Measurements from ENCODE around the gene SAFB2.

SAFB2 gene

DNA sequence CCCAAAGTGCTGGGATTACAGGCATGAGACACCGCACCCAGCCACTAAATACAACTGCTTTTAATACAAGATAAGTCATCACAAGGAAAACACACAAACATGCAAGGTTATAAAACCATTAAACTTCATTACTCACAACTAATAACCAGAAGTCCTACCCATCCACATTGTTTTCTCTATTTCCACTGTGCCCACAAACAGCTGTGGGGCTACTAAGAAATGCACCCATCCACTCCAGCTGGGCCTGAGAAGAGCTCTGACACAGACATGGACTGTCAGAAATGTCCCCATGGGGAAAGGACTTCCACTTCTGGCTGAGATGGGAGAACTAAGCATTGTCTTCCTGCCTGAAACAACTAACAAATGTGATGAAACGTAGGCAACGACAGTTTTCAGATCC is 17.2 kb downstream of the SAFB2 start:
- no peak for DNase-seq

DNA sequence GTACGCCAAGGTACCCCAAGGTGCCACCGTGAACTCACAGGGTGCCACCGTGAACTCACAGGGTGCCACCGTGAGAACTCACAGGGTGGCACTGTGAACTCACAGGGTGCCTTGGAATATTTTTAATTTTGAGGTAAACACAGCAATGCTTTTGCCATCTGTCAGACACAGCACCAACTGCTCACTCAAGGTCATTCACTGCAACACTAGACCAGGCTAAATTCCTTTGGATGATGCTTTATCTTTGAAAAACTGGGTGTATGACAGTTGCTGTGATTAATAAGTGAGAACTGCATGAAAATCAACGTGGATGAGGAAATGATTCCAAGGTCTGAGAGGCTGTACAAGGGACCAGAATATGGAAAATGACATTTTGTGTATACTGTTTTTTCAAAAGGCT is 18.9 kb downstream of the SAFB2 start:
- no peak for DNase-seq

DNA sequence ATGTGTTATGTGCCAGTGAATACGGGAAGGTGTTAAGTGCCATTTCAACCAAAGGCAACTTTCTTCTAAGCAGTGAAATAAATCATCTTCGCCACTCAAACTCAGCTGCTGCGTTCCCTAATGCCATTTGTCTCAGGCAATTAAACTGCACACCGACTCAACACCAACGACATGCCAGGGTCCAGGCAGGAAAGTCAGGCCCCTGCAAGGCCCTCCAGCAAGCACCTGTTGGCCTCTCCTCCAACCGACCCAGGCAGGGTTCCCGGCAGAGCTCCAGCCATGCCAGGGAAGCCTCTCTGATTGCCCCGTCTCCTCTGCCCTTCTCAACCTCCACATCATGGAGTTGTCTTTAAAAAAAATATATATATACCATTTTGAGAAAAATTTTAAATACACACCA is 21.8 kb downstream of the SAFB2 start:
- DNase-seq: no peak

DNA sequence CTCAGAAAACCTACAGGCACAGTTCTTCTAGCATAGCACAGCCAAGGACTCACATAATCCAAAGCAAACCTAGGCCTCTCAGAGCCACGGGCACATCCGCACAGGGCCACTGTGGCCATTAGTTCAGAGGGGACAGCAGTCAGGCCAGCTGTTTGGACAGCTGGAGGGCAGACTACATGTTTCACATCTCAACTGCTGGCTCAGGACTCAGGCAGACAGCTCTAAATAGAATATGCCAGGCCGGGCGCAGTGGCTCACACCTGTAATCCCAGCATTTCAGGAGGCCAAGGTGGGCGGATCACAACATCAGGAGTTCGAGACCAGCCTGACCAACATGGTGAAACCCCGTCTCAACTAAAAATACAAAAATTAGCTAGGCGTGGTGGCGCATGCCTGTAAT is 26.8 kb downstream of the SAFB2 start:
- no peak for DNase-seq

DNA sequence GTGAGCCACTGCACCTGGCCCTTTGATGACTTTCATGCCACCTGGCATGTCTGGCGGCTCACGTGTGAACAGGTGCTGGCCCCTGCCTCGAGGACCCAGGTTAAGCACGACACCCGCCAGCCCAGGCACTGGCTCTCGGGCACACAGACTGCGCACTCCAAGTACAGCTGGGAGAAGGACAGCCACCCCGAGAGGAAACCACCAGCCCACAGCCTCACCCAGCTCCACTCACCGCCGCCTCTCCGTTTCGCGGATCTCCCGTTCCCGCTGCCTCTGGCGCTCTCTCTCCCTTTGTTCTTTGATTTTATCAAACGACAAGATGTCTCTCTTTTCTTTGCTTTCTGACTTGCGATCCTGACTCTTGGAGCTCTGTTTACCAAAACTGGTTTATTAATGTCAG is 27.4 kb downstream of the SAFB2 start:
- DNase-seq: no peak

DNA sequence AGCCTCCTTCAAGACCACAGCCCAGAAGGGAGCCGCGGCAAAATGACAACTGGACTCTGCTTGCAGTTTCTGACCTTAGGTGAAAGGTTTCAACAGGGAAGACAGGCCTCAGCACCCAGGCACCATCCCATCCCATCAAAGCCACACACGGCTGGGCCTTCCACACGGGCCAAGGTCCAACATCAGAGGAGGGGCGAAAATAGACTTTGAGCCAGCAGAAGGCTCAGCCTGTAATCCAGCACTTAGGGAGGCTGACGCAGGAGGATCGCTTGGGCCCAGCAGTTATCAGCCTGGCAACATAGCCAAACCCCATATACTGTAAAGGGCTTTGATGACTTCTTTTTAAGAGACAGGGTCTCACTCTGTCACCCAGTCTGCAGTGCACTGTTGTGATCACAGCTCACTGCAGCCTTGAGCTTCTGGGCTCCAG is 28.0 kb downstream of the SAFB2 start:
- no peak for DNase-seq

DNA sequence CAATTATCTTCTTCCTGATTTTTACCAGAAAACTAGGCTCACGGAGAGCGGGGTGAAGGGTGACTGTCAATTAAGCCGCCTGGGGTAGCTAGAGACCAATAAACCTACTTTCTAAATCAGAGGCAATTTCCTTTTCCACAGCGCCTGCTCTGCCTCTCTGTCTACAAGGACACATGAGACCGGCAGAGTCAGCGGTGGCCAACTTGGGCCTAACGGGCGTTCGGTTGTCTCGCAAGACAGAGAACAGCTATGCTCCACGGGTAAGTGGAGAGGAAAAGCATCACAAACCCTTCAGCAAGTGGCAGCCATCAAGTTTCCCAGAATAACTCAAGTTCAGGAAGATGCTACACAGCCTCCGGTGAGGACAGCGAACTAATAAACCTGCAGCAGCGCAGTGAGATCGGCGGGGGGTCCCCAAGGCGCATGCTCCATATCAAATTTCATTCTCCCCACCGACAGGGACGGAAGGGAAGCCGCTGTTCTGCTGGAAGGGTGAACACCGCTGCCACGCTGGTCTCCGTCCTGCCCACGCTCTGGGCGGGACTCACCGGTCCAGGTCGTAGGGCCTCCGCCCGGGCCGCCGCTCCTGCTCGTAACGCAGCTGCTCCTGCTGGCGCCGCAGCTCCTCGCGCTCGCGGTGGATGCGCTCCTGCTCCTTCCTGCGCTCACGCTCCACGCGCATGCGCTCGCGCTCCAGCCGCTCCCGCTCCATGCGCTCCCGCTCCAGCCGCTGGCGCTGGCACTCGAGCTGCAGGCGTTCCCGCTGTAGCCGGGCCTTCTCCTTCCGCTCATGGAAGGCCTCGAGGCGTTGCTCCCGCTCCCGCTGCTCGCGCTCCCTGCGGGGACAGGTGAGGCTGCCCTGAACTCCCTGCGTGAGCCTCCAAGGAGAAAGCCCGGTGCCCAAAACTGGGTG is 29.0 kb downstream of the SAFB2 start:
- DNase-seq: no peak

DNA sequence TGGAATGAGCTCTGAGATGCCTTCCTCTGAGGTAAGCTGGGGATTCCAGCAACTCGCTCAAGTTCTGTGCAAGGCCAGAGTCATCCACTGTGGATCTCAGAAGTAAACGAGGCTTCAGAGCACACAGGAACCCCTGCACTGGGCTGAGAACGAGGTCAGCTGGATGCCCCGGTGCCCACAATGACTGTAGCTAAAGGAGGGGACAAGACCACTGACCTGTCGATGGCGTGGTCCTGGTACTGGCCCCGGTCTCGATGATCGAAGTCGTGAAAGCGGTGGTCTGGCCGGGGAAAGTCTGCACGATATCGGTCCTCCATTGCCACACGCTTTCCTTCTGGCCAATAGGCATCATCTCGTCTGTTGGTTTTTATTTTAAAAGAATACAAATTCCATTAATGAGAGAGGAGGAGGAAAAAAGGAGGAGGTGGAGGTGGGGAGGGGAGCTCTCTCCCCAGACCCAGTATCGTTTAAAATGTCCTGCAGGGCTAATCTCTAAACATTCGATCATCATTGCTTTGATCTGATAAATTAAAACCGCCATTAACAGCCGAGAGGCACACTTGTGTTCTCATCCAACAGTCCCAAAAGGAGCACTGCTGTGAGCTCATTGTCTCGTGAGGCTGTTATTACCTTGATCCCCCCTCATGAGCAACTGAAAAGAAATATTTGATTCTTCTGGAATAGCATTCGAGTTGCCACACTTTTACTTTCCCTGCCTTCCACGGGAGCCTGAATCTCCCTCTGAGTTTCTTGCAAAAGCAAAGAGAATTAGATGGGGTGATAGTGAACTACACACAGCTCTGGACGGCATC is 29.8 kb downstream of the SAFB2 start:
- no peak for DNase-seq

DNA sequence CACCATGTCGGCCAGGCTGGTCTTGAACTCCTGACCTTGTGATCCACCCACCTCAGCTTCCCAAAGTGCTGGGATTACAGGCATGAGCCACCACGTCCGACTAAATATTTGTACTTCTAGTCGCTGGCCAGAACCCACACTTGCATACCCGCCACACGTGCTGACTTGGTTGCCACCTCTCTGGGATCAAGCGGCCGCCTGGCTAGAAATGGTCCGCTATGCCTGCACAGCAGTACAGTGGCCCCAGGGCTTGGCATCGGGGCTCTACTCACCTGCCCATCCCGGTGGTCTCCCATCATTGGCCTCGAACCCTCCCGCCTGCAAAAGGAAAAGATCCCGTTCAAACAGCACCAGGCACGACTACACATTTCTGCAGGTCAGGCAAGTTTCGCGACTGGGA is 31.1 kb downstream of the SAFB2 start:
- no peak for DNase-seq

DNA sequence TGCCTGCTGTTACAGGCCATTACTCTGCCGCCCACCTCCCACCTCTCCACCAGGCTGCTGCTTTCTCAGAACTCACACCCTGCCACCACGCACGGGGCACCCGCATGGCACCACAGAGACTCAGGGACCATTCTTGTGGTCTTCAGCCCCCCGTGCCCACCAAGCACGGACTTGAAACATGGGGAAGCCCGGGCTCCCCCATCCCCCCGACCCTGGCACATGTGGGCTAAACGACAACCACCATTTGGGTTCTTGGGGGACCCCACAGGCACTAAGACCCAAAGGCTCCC is 31.8 kb downstream of the SAFB2 start:
- DNase-seq: no peak

DNA sequence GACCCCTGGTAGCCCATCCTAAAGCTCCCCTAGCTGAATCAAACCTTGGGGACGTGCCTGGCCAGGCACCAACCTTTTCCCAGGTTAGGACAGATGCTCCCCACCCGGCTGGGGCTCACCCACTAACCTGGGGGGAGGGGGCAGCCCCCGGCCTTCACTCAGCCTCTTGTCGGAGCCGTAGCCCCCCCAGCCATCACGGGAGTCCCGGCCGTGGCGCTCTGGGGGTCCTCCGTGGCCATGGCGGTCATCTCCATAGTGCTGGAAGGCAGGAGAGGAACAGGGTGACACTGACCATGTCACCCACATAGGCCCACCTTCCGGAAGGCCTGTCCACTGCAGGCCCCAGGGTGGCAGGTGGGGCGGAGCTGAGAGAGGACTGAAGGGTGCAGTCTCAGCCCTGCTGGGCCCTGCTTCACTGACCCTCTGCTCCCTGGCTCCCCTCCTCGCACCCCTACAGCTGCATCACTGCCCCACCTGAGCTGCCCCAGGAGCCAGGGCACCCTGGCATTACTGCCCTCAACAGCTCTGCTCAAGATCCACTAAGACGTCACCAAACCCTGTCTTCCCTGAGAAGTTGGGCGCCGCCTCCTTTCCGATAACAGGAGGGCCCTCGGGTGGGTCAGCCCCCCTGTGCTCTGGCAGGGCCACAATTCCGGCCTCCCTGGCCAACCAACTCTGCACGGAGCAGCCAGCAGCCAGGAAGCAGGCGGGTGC is 32.3 kb downstream of the SAFB2 start:
- no peak for DNase-seq

DNA sequence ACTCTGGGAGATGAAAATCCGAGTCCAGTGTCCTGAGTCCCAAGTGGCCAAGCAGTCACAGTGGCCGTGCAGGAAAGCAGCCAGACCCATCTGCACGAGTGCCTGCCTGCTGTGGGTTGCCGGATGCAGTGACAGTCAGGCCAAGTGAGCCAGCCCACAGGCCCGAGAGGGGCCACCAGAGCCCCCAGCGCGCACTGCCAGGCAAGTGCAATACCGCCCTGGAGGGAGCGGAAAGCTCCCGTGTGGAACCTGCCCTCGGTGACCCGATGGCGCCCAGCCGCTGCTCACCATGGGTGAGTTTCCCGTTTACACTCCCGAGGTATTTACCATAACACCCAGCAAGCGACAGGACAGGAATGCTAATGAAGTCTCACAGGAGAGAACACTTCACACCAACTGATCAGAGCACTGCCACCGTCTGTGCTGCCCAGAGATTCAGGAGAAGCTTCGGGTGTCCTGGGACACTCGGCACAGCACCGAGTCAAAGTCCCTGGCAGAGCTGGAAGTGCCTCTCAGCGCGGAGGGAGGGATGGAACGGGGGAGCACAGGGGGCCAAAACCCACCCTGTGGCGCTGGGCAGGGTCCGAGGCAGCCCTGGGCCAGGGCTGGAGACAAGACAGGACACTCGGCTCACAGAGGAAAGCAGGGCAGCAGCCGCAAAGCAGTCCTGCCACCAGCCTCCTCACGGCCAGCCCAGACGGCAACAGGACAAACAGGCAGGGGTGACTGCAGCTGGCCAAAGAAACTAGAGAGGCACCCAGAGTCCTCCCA is 33.5 kb downstream of the SAFB2 start:
- DNase-seq: no peak

DNA sequence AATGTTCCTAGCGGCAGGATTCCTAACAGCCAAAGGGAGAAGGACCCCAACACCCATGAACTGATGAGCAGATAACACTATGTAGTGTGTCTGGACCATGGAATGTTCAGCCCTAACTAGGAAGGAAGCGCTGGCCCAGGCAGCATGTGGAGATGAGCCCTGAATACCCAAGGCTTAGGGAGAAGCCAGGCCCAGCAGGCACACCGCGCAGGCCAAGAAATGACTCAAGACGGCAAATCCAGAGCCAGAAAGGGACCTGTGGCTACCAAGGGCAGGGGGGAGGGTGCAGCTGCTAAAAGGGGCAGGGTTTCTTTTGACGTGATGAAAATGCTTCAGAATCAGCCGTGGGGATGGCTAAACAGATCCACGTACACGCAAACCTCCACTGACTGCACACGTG is 34.1 kb downstream of the SAFB2 start:
- DNase-seq: peak; percentile 34

DNA sequence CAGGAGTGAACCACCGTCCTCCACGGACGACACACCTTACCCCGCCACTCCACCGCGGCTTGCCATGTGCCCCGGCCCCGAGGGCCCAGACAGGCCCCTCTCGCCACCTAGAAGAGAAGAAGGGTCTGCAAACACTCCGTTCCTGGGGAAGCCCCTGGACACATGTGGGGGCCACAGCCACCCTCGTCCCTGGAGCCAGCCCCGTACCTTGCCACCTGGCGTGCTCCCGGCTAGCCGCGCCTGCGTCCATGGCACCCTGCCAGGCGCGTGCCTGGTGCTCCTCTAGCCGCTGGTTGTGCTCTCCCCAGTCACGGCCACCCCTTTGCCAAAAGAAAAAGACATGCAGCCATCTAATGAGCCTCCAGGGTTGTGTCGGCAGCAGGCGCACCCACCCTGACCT is 34.9 kb downstream of the SAFB2 start:
- no peak for DNase-seq

DNA sequence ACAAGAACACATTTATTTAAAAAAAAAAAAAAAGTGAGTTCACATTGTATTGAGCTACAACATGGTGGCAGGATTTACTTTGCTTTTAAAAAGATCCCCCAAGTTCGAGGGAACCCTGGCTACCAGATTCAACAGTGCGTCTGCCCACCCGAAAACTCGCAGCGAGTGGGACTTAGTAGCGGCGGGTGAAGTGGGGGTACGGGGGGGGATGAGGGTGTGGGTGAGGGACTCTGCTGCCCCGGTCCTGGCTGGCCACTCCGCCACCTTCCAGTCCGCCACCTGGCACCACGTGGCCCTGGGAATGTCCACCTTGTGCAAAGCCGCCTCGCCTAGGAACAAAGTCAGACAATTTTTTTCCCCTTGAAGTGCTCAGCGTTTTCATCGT is 35.5 kb downstream of the SAFB2 start:
- DNase-seq: no peak

DNA sequence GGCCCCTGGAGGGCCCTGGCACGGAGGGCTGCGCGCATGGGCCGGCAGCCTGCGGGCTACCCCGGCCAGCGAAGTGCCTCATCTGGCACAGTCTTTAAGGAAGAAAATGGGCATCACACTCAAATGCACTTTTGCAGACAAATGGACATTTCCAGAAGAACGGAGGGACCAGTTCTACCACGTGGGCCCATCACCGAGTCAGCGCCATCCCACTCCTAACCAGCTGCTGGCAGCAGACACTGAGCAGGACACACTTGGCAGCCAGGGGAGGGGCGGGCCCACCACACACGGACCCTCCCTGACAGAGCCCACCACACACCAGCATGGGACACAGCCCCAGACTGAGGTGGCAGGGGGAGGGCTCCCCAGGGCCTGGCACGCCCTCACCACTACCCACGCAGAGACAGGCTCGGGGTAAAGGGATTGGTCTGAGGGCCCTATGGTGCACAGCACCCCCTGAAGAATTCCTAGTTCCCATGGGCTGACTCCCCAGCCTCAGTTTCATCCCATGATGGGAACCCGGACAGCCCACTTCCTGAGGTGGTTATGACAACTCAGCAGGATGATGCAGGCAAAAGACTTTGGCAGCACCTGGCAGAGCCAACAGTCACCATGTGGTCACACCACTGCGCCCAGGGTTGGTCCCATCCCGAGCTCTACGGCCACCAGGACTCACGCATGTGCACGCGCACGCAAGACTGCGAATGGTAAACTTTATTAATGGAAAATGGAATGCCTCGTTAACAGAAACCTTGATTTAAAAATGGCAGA is 36.1 kb downstream of the SAFB2 start:
- DNase-seq: peak; percentile 56

DNA sequence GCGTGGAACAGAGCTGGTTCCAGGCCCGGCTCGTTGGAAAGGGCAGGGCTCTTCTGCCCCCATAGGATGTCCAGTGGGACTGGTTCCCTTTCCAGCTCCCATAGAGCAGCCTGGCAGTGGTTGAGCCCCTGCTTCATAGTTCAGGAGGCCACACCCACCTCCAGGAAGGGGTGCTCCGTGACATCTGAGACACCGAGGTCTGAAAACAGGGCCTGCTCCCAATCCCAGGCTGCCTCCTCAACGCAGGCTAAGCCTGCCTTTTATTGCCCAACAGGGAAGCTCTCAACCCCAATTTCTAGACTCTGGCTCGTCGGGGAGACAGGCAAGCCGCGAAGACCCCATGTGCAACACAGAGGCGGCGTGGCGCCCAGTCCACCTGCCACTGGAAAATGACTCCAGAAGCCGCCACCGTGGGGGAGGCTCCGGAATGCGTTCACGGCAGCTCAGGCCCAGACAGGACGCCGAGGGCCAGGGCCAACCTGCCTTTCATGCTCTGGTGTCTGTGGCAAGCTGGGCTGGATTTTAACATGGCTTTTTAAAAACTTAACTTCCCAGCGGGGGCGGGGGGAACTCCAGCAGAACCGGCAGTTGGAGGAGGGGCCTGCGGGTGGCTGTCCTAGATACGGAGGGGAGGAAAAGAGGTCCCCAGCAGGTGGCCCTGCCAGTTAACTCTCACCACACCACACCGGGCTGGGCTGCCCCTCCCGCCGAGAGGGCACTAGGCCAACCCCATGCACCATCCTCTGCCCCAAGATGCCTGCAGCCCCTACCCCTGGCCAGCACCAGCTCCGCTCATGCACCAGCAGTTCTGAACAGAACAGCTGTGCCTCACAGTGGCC is 36.9 kb downstream of the SAFB2 start:
- DNase-seq: peak; percentile 56

DNA sequence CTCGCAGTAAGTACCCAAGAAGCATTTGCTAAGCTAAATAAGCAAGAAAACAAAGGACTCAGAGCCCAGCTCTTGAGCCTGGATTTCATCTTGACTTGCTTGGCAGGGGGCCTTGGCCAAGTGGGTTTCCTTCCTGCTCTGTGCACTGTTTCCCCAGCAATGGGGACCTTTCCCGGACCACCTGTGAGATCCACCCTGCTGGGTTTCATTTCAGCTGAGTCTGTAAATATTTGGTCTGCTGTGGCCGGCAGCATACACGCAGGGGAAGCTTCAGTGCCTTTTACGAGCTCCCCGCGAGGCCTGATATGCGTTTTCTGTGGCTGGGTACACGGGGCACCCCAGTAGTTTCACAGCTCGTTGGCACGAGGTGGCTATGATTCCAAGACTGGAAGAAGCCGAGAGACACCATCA is 42.4 kb downstream of the SAFB2 start:
- no peak for DNase-seq

DNA sequence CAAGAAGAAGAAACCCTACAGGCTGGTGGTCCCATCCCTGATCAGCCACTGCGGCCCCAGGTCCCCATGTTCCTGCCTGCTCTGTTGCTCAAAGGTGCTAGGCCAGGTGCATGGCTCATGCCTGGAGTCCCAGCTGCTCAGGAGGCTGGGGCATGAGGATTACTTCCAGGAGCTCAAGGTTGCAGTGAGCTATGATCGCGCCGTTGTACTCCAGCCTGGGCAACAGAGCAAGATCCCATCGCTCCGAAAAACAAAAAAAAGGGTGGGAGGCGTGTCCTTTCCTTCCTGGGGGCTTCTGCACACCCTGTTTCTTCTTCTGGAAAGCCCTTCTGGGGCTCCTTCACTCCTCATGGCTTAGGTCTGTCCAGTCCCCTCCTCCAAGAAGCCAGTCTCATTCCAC is 42.9 kb downstream of the SAFB2 start:
- no peak for DNase-seq

DNA sequence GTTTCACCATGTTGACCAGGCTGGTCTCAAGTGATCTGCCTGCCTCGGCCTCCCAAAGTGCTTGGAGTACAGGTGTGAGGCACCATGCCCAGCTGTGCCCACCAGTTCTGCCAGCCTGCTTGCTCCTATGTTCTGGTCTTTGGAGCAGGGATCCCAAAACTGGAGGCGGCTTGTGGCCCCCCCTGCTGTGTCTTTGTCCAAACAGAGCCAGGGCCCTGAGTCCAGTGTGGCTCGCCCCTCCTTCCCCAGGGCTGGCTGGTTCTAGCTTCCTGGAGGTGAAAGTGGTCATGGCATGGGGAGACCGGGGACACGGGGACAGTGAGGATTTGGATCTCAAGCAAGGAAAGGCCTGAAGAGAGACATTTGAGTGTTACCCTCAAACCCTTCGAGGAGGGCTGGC is 43.3 kb downstream of the SAFB2 start:
- DNase-seq: no peak

Data from midbrain (tissue), 1 donor.